SK-N-SH (cell line): ENCODE measurements around the gene RPS6KA5. TPM values are rescaled to one million over a fixed set of nuclear protein-coding genes. Genes with fewer than 3 reads are reported as not detected.

Experiments used
- CTCF ChIA-PET: fragments of 300-600, 350-600 bp; formaldehyde crosslinking; extraction: SDS; loops from one replicate; lab custom pipeline; 2021; lab: Yijun Ruan, JAX
- POLR2A ChIA-PET: fragments of 350-600 bp; sonication (Branson Sonifier 250); formaldehyde crosslinking; extraction: SDS; loops from one replicate; lab custom pipeline; 2020; ENCODE audit warnings: antibody characterized with exemption, inconsistent platforms; lab: Yijun Ruan, JAX
- DNase-seq: peaks from one replicate; pipeline ENCODE4 v3.0.0; 2012
- H2AFZ ChIP-seq: fragments of 200-600 bp; sonication (generic); 2 replicates; pipeline ENCODE4 v1.8.1; 2016; ENCODE audit warnings: antibody characterized with exemption, mild to moderate bottlenecking, low read depth
- H3F3A ChIP-seq: fragments of 200-600 bp; sonication (generic); replicated peaks from 2 replicates; pipeline ENCODE3; 2016; ENCODE audit warnings: antibody characterized with exemption, mild to moderate bottlenecking; ENCODE audit not compliant: insufficient read depth
- H3K27ac ChIP-seq, 2 experiments: fragments of 200-500 bp in 1 of 2; fragments of 200-600 bp in 1 of 2; sonication (Bioruptor generic) in 1 of 2; sonication (generic), shearing (Covaris generic) in 1 of 2; 2 replicates each; pipeline versions ENCODE4 v1.5.1 to v1.6.1; 2014 to 2016; ENCODE audit warnings: low read depth in 2 of 2, inconsistent platforms in 1 of 2, low read length in 1 of 2, mild to moderate bottlenecking in 1 of 2, mixed read lengths in 1 of 2
- H3K27me3 ChIP-seq: fragments of 200-600 bp; sonication (generic), shearing (Covaris generic); 2 replicates; pipeline ENCODE4 v1.6.1; 2016; ENCODE audit warnings: mixed run types; ENCODE audit not compliant: insufficient read depth
- H3K36me3 ChIP-seq, 2 experiments: fragments of 200-500 bp in 1 of 2; fragments of 200-600 bp in 1 of 2; sonication (Bioruptor generic) in 1 of 2; sonication (generic) in 1 of 2; replicated peaks in 1 of 2; 2 replicates each; pipeline versions ENCODE3 to v1.5.1; 2014 to 2016; ENCODE audit warnings: low read length in 1 of 2, mild to moderate bottlenecking in 1 of 2; ENCODE audit not compliant: insufficient read depth in 2 of 2, control insufficient read depth in 1 of 2
- H3K4me1 ChIP-seq, 2 experiments: fragments of 200-500 bp in 1 of 2; fragments of 200-600 bp in 1 of 2; sonication (Bioruptor generic) in 1 of 2; sonication (generic), shearing (Covaris generic) in 1 of 2; 2 replicates each; pipeline versions ENCODE4 v1.5.1 to v1.6.1; 2014 to 2016; ENCODE audit warnings: low read depth in 1 of 2, low read length in 1 of 2, mixed run types in 1 of 2; ENCODE audit not compliant: insufficient read depth in 2 of 2, control insufficient read depth in 1 of 2
- H3K4me2 ChIP-seq: fragments of 200-600 bp; sonication (generic), shearing (Covaris generic); 2 replicates; pipeline ENCODE4 v1.6.1; 2017; ENCODE audit warnings: mixed run types
- H3K4me3 ChIP-seq, 2 experiments: fragments of 200-500 bp in 1 of 2; fragments of 200-600 bp in 1 of 2; sonication (Bioruptor generic) in 1 of 2; sonication (generic), shearing (Covaris generic) in 1 of 2; 2 replicates each; pipeline versions ENCODE4 v1.5.1 to v1.8.1; 2014 to 2016; ENCODE audit warnings: low read depth in 2 of 2, inconsistent platforms in 1 of 2, low read length in 1 of 2, mild to moderate bottlenecking in 1 of 2, mixed read lengths in 1 of 2, moderate library complexity in 1 of 2
- H3K79me2 ChIP-seq: fragments of 200-600 bp; sonication (generic); 2 replicates; pipeline ENCODE4 v1.8.1; 2017; ENCODE audit warnings: mild to moderate bottlenecking; ENCODE audit not compliant: insufficient read depth
- H3K9ac ChIP-seq: fragments of 200-600 bp; sonication (generic); 2 replicates; pipeline ENCODE4 v1.6.1; 2017; ENCODE audit warnings: mixed run types
- H3K9me2 ChIP-seq: fragments of 200-600 bp; sonication (generic); 2 replicates; pipeline ENCODE4 v1.6.1; 2017; ENCODE audit warnings: mixed run types
- H3K9me3 ChIP-seq: fragments of 200-600 bp; sonication (generic); 2 replicates; pipeline ENCODE4 v1.6.1; 2017; ENCODE audit warnings: mixed run types, mild to moderate bottlenecking, moderate library complexity
- H4K20me1 ChIP-seq: fragments of 200-600 bp; sonication (generic); 2 replicates; pipeline ENCODE4 v1.6.1; 2017; ENCODE audit warnings: mild to moderate bottlenecking, mixed run types; ENCODE audit not compliant: insufficient read depth
- CHD2 ChIP-seq: fragments of 150-350 bp; IDR thresholded peaks from 2 replicates; pipeline ENCODE4 v1.6.1; 2018; ENCODE audit warnings: low read length; ENCODE audit not compliant: partially characterized antibody
- ELF1 ChIP-seq: IDR thresholded peaks from 2 replicates; pipeline ENCODE4 v1.4.0; 2012
- FOXJ3 ChIP-seq: sonication (generic); formaldehyde crosslinking; IDR thresholded peaks from 2 replicates; pipeline ENCODE4 v1.5.1; 2020; ENCODE audit warnings: mild to moderate bottlenecking, missing genetic modification reagents
- FOXM1 ChIP-seq: IDR thresholded peaks from 2 replicates; pipeline ENCODE4 v1.4.0; 2012; ENCODE audit warnings: low read depth, mild to moderate bottlenecking
- GABPA ChIP-seq: IDR thresholded peaks from 2 replicates; pipeline ENCODE4 v1.4.0; 2012; ENCODE audit warnings: low read depth, mild to moderate bottlenecking
- POLR2AphosphoS5 ChIP-seq: IDR thresholded peaks from 2 replicates; pipeline ENCODE4 v1.6.1; 2012; ENCODE audit warnings: low read depth, low read length
- RAD21 ChIP-seq: IDR thresholded peaks from 2 replicates; pipeline ENCODE4 v1.6.1; 2012; ENCODE audit warnings: mild to moderate bottlenecking, low read length
- RCOR1 ChIP-seq: fragments of 150-350 bp; IDR thresholded peaks from 2 replicates; pipeline ENCODE4 v1.6.1; 2017; ENCODE audit warnings: antibody characterized with exemption, low read length
- RXRA ChIP-seq: IDR thresholded peaks from 2 replicates; pipeline ENCODE4 v1.4.0; 2012; ENCODE audit warnings: low read depth, mild to moderate bottlenecking, borderline replicate concordance
- SIN3A ChIP-seq: IDR thresholded peaks from 2 replicates; pipeline ENCODE4 v1.6.1; 2012; ENCODE audit warnings: low read depth, mild to moderate bottlenecking, low read length, moderate library complexity, borderline replicate concordance
- TAF1 ChIP-seq: IDR thresholded peaks from 2 replicates; pipeline ENCODE4 v1.6.1; 2012; ENCODE audit warnings: low read depth, mild to moderate bottlenecking, low read length, moderate library complexity, borderline replicate concordance
- TCF12 ChIP-seq: IDR thresholded peaks from 2 replicates; pipeline ENCODE4 v1.4.0; 2012
- WGBS: methylation state at CpG from one replicate; pipeline ENCODE4 v1.1.6; 2017; ENCODE audit warnings: low lambda C conversion rate; 5-methylcytosine and 5-hydroxymethylcytosine counted together
- polyA plus RNA-seq, 3 experiments: library from polyadenylated mRNA; depleted of rRNA; stranded (reverse); fragments of >200 nt; gene quantifications; 2 replicates each; pipeline ENCODE4 v1.2.3, GENCODE V29; 2012
- TF ChIP-seq, protein P1 (sequence below): fragments of 150-350 bp; IDR thresholded peaks from 2 replicates; pipeline ENCODE4 v1.6.1; 2016; ENCODE audit warnings: mild to moderate bottlenecking, low read depth, low read length
- TF ChIP-seq, protein P2 (sequence below): IDR thresholded peaks from 2 replicates; pipeline ENCODE4 v1.6.1; 2012; ENCODE audit warnings: mild to moderate bottlenecking, low read depth, low read length, moderate library complexity
- TF ChIP-seq, protein P3 (sequence below): IDR thresholded peaks from 2 replicates; pipeline ENCODE4; 2012
- TF ChIP-seq, protein P4 (sequence below): IDR thresholded peaks from 2 replicates; pipeline ENCODE4 v1.4.0; 2012; ENCODE audit warnings: low read depth, borderline replicate concordance

The RPS6KA5 gene
- polyA plus RNA-seq, 1 of the 3 experiments (the other 2 are of a cell fraction), result 0.67 TPM

DNA sequence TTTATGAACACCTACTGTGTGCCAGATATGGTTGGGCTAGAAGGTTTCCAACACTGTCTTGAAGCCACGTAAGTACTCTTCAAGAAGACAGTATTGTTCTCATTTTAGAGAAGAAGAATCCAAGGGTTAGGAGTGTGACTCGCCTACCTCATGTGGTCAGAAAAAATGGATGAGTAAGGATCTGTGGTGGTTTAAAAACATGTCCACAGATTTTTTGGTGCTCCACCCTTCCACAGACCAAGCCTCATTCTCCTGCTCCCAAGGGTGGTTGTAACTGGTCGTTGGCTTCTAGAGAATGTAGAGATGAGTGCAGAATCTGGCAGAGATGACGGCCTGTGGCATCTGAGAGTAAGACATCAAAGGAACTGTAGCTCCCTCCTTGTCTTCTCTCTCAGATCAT, 213.9 kb downstream of the RPS6KA5 start:
- Histone ChIP-seq H3K27ac (no peak overlapping the region), H2AFZ (no peak overlapping the region), H3K4me3 (no peak overlapping the region), H3K27me3 (no peaks in the 10 kb centered on the region), H3K79me2 (no peaks in the 10 kb centered on the region), H3K9ac (no peak overlapping the region), H3K36me3 (no peaks in the 10 kb centered on the region), H3K4me2 (no peak overlapping the region), H3K4me1 (no peaks in the 10 kb centered on the region), H3K9me2 (no peaks in the 10 kb centered on the region), H4K20me1 (no peaks in the 10 kb centered on the region), H3K9me3 (no peaks in the 10 kb centered on the region), H3F3A (no peaks in the 10 kb centered on the region)
- no peak for TF ChIP-seq GABPA
- no peak for TF ChIP-seq FOXJ3 (CRISPR knock-in tag)
- TF ChIP-seq, protein P1, sequence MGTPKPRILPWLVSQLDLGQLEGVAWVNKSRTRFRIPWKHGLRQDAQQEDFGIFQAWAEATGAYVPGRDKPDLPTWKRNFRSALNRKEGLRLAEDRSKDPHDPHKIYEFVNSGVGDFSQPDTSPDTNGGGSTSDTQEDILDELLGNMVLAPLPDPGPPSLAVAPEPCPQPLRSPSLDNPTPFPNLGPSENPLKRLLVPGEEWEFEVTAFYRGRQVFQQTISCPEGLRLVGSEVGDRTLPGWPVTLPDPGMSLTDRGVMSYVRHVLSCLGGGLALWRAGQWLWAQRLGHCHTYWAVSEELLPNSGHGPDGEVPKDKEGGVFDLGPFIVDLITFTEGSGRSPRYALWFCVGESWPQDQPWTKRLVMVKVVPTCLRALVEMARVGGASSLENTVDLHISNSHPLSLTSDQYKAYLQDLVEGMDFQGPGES, result no peak
- no peak for TF ChIP-seq TAF1
- TF ChIP-seq POLR2AphosphoS5, result no peak
- no peak for TF ChIP-seq CHD2
- TF ChIP-seq, protein P2, sequence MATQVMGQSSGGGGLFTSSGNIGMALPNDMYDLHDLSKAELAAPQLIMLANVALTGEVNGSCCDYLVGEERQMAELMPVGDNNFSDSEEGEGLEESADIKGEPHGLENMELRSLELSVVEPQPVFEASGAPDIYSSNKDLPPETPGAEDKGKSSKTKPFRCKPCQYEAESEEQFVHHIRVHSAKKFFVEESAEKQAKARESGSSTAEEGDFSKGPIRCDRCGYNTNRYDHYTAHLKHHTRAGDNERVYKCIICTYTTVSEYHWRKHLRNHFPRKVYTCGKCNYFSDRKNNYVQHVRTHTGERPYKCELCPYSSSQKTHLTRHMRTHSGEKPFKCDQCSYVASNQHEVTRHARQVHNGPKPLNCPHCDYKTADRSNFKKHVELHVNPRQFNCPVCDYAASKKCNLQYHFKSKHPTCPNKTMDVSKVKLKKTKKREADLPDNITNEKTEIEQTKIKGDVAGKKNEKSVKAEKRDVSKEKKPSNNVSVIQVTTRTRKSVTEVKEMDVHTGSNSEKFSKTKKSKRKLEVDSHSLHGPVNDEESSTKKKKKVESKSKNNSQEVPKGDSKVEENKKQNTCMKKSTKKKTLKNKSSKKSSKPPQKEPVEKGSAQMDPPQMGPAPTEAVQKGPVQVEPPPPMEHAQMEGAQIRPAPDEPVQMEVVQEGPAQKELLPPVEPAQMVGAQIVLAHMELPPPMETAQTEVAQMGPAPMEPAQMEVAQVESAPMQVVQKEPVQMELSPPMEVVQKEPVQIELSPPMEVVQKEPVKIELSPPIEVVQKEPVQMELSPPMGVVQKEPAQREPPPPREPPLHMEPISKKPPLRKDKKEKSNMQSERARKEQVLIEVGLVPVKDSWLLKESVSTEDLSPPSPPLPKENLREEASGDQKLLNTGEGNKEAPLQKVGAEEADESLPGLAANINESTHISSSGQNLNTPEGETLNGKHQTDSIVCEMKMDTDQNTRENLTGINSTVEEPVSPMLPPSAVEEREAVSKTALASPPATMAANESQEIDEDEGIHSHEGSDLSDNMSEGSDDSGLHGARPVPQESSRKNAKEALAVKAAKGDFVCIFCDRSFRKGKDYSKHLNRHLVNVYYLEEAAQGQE, result no peak
- no peak for TF ChIP-seq RCOR1
- no peak for TF ChIP-seq TCF12
- TF ChIP-seq RAD21, result no peak
- TF ChIP-seq, protein P3, sequence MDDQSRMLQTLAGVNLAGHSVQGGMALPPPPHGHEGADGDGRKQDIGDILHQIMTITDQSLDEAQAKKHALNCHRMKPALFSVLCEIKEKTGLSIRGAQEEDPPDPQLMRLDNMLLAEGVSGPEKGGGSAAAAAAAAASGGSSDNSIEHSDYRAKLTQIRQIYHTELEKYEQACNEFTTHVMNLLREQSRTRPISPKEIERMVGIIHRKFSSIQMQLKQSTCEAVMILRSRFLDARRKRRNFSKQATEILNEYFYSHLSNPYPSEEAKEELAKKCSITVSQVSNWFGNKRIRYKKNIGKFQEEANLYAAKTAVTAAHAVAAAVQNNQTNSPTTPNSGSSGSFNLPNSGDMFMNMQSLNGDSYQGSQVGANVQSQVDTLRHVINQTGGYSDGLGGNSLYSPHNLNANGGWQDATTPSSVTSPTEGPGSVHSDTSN, result no peak
- no peak for TF ChIP-seq RXRA
- TF ChIP-seq FOXM1, result no peak
- no peak for TF ChIP-seq SIN3A
- TF ChIP-seq, protein P4, sequence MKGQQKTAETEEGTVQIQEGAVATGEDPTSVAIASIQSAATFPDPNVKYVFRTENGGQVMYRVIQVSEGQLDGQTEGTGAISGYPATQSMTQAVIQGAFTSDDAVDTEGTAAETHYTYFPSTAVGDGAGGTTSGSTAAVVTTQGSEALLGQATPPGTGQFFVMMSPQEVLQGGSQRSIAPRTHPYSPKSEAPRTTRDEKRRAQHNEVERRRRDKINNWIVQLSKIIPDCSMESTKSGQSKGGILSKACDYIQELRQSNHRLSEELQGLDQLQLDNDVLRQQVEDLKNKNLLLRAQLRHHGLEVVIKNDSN, result no peak
- no peak for TF ChIP-seq ELF1
- no peak for DNase-seq
- WGBS, result 69% methylated on average over 4 of the region's 4 CpGs
- POLR2A ChIA-PET, result no interaction called here
- CTCF ChIA-PET, result no interaction called here
